Daoy (cell line): ENCODE measurements around the gene RASSF9. TPM values are rescaled to one million over a fixed set of nuclear protein-coding genes. Genes with fewer than 3 reads are reported as not detected.

ENCODE experiments used
- total RNA-seq: library from RNA; depleted of rRNA; stranded (reverse); fragments of >200 nt; shearing (Covaris generic); gene quantifications from 2 replicates; pipeline ENCODE4 v1.2.3, GENCODE V29; 2014; rRNA removed

Gene RASSF9
- total RNA-seq, 1 experiment from 2014 or later = 0.34 TPM

Other genes with a start within 250 kb of the RASSF9 start
- gene NTS, start 37.9 kb upstream of the RASSF9 start, total RNA-seq = not detected in 2 replicates